UCSD-AML1 (cell line): Measurements from ENCODE around the gene DEDD.

Source experiments
- DNase-seq: peaks from one replicate; lab custom pipeline; 2025; ENCODE audit not compliant: unreplicated experiment; lab: John Stamatoyannopoulos, UW

The DEDD gene

GRCh38 chr1:161095230-161095629, 37.2 kb downstream of the DEDD start:
- no peak for DNase-seq

- DNase-seq = no peak
Measured at GRCh38 chr1:161094481-161094880, 38.0 kb downstream of the DEDD start.

GRCh38 chr1:161092621-161093028, 39.8 kb downstream of the DEDD start:
- DNase-seq = no peak

GRCh38 chr1:161091796-161092507, 40.5 kb downstream of the DEDD start:
- no peak for DNase-seq

- no peak for DNase-seq
Measured at GRCh38 chr1:161091093-161091492, 41.4 kb downstream of the DEDD start.

- DNase-seq = no peak
Measured at GRCh38 chr1:161090617-161091016, 41.9 kb downstream of the DEDD start.

GRCh38 chr1:161089938-161090337, 42.5 kb downstream of the DEDD start:
- no peak for DNase-seq

- DNase-seq = no peak
Measured at GRCh38 chr1:161089251-161089924, 43.1 kb downstream of the DEDD start, which contains the start of gene NECTIN4. TSS of gene NECTIN4 (minus strand) at chr1:161089558. CDS start at chr1:161089296, 262 bp downstream.

- no peak for DNase-seq
Measured at GRCh38 chr1:161088587-161089110, 43.8 kb downstream of the DEDD start.

GRCh38 chr1:161086457-161086856, 46.0 kb downstream of the DEDD start:
- no peak for DNase-seq

GRCh38 chr1:161085165-161085564, 47.3 kb downstream of the DEDD start:
- no peak for DNase-seq

GRCh38 chr1:161084597-161084988, 47.9 kb downstream of the DEDD start:
- DNase-seq = no peak

GRCh38 chr1:161083748-161084596, 48.5 kb downstream of the DEDD start:
- DNase-seq = no peak

- DNase-seq = peak; percentile 47
Measured at GRCh38 chr1:161082996-161083747, 49.3 kb downstream of the DEDD start.

GRCh38 chr1:161082483-161082882, 50.0 kb downstream of the DEDD start:
- no peak for DNase-seq

- no peak for DNase-seq
Measured at GRCh38 chr1:161081519-161081918, 50.9 kb downstream of the DEDD start.

- DNase-seq = no peak
Measured at GRCh38 chr1:161080441-161081405, 51.7 kb downstream of the DEDD start.

GRCh38 chr1:161079436-161080110, 52.9 kb downstream of the DEDD start:
- DNase-seq = no peak

- DNase-seq = no peak
Measured at GRCh38 chr1:161077426-161077825, 55.0 kb downstream of the DEDD start.
